GM21825 (cell line): ENCODE data around the gene OSGIN1.

Source experiments
- ATAC-seq: cut with Tn5 transposase; IDR thresholded peaks from one replicate; pipeline ENCODE4 v1.9.1; 2021; ENCODE audit warnings: mild to moderate bottlenecking, moderate library complexity; ENCODE audit not compliant: unreplicated experiment

OSGIN1 gene, protein sequence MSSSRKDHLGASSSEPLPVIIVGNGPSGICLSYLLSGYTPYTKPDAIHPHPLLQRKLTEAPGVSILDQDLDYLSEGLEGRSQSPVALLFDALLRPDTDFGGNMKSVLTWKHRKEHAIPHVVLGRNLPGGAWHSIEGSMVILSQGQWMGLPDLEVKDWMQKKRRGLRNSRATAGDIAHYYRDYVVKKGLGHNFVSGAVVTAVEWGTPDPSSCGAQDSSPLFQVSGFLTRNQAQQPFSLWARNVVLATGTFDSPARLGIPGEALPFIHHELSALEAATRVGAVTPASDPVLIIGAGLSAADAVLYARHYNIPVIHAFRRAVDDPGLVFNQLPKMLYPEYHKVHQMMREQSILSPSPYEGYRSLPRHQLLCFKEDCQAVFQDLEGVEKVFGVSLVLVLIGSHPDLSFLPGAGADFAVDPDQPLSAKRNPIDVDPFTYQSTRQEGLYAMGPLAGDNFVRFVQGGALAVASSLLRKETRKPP

DNA sequence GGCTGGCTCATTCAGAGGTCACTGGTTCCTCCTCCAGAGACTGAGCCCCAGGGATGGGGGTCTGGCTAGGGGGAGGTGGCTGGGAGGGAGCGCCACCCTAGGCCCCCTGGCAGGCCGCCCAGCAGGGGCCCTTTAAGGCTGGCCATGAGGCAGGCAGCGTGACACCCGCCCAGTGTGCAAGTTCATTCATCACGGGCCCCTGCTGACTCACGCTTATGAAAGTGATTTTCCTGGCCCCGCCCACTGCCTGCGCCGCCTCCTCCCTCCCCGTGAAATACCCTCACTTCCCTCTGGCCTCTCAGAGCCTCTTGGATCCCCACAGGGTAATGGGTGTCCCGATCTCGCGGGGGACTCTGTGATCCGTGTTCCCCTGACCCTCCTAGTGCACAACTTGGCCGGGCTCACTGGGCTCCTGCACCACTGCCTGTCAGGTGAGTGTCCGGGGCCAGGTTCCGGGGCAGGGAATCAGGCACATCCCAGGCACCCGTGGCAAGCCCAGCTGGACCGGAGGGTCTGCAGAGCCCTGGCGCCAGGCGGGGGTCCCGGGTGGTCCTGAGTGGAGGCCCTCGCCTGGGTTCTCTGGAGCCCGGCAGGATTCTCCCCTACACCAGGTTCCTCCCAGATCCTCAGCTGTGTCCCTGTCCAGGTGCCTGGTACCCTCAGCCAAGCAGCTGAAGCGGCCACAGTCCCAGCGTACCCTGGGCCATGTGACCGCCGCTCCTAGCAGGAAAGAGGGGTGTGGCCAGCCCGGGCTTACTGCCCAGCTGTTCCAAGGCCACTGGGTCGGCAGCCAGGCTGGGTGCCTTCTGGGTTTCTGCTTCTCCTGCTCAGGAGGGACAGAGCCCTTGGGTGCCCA, at the start of gene OSGIN1:
Gene OSGIN1 (plus strand): TSS at position 301 of the 856 bp plus-strand sequence. CDS start 4,432 bp downstream, outside the sequence.
- peak; percentile 88 for ATAC-seq

GRCh38 chr16:83903751-83904150, 49.3 kb upstream of the OSGIN1 start:
- ATAC-seq, result no peak

GRCh38 chr16:83906683-83907082, 46.4 kb upstream of the OSGIN1 start:
- ATAC-seq, result no peak

DNA sequence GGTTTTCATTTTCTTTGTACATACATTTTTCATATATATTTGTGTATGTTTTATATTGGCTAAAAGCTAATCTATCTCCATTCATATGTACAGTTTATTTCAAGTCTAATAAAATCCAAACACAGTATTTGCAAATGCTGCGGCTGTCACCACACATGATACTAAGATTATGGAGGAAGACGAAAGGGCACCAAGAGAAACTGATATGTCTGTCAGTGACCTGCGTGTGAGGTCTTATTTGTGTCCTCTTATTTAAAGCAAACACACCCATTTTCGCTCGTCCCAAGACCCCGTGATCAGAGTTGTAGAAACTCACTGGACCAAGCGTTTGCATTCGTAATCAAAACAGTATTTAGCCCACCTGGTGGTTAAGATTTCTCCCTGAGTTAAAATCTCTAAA, 45.9 kb upstream of the OSGIN1 start:
- ATAC-seq, result no peak

- ATAC-seq, result no peak
These were observed 45.3 kb upstream of the OSGIN1 start for GRCh38 chr16:83907631-83908250.

GRCh38 chr16:83908798-83909197, 44.2 kb upstream of the OSGIN1 start:
- ATAC-seq, result no peak

DNA sequence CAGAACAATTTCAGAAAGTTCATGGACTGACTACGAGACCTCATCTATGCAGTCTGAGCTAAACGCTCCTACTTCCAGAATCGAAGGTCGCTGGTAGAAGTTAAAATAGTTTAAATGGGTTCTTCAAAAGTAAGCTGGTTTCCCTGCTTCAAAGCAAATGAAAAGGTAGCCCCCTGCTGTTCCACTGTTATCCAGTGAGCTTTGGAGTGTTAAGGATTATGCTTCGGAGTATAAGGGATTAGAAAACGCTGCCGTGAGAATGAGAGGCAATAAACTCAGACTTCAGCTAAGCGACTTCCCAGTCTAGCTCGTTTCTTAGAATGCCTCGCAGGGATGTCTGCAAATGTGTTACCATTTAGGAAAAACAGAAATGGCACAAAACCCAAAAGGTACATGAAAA, 41.8 kb upstream of the OSGIN1 start:
- no peak for ATAC-seq

GRCh38 chr16:83912519-83913244, 40.4 kb upstream of the OSGIN1 start:
- no peak for ATAC-seq

- ATAC-seq, result no peak
These were observed 39.8 kb upstream of the OSGIN1 start for GRCh38 chr16:83913245-83913633.

GRCh38 chr16:83914091-83914710, 38.8 kb upstream of the OSGIN1 start:
- ATAC-seq, result no peak

DNA sequence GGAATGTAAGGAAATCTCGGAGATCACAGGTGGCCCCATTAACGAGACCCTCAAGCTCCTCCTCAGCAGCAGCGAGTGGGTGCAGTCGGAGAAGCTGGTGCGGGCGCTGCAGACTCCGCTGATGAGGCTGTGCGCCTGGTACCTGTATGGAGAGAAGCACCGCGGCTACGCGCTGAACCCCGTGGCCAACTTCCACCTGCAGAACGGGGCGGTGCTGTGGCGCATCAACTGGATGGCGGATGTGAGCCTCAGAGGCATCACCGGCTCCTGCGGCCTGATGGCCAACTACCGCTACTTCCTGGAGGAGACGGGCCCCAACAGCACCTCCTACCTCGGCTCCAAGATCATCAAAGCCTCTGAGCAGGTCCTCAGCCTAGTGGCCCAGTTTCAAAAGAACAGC, 38.0 kb upstream of the OSGIN1 start:
- no peak for ATAC-seq

DNA sequence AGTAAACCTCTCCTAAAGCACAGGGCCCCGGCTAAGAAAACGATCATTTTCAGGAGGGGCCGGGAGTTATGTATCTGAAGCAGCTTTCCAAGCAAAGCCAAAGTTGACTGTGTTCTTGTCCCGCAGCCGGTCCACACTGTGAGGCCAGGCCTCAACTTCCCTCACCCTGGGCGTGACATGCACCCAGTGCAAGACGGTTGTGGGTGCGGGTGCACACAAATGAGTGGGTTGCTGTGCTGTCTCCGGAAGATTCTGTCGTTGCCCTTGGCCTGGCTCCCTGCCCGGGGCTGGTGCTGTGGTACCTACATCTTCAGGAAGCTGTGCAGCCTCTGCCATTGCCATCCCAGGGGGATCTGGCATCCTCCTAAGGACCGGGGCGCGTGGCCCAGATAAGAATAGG, 37.5 kb upstream of the OSGIN1 start:
- no peak for ATAC-seq

DNA sequence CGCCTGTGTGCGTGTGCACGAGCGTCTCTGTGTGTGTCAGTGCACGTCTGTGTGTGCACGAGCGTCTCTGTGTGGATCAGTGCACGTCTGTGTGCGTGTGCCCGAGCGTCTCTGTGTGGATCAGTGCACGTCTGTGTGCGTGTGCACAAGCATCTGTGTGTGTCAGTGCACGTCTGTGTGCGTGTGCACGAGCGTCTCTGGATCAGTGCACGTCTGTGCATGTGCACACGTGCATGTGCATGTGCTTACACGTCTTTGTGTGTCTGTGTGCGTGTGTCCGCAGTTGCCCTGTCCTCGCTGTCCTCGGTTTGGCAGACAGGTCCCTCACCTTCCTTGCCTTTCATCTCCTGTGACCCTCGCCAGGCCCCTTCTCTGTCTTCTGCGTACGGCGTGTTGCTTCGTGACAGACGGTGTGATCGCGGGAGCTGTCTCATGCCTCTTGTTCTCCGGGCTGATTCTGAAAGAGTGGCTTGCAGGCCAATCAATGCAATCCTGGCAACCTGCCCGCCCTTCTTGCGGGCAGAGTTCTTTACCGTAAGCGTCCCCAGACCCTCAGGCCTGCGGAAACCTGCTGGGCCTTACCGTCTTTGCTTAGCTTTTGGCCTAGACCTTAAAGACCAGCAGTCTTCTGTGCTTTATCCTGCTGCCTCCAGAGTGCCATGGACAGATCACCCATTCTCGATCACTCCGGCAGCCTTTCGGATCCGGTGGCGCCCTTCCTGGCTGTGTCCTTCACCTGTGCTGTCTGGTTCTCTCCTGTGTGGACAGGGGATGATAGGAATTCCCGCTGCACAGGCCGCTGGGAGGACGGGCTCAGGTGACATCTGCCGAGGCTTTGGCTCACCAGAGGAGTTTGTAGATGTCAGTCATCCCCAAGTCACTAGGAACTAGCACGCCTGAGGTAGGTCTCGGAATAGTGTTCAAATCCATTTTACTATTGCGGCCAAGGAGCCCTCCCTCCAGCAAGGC, 35.6 kb upstream of the OSGIN1 start:
- ATAC-seq, result no peak

DNA sequence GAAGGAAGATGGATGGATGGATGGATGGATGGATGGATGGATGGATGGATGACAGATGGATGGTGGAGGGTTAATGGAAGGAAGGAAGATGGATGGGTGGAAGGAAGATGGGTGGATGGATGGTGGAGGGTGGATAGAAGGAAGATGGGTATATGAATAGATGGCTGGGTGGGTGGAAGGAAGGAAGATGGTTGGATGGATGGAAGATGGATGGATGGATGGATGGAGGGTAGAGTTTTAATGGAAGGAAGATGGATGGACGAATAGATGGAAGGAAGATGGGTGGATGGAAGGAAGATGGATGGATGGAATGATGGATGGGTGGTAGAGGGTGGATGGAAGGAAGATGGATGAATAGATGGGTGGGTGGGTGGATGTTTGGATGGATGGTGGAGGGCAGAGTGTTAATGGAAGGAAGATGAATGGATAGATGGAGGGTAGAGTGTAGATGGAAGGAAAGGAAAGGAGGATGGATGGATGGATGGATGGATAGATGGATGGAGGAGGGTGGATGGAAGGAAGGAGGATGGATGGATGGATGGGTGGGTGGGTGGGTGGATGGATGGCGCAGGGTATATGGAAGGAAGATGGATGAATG, 32.0 kb upstream of the OSGIN1 start:
- ATAC-seq, result no peak

DNA sequence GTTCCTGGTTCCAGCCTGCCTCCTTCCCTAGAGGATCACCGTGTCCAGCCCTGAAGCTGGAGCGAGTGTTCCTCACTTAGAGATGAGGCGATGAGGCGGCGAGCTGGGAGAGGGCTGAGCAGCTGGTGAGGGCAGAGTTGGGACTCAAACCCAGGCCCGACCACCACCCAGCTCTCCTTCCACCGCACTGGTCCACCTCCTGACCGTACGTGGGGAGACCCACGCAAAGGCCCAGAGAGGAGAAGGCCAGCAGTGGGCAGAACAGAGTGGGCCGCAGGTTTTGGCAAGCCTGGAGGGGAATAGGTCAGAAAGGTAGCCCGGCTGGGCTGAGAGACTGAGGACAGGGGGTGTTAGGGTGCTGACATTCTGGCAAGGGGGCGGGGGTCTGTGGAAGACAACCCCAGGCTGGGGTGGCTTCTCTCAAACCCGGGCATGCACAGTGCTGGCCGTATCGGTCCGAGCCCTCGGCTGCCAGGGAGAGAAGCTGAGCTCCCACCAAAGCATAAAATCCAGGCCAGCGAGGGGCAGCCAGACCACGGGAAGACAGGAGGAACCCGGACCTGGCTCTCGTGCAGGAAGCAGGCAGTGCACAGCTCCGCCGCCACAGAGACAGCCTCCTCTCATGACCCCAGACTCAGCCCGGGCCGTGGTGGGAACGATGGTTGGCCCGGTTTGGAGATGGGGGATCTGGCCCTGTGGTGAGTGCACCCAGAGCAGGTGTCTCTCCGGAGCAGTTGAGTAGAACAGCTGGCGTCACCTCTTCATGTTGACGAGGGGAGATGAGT, 29.3 kb upstream of the OSGIN1 start:
- no peak for ATAC-seq

DNA sequence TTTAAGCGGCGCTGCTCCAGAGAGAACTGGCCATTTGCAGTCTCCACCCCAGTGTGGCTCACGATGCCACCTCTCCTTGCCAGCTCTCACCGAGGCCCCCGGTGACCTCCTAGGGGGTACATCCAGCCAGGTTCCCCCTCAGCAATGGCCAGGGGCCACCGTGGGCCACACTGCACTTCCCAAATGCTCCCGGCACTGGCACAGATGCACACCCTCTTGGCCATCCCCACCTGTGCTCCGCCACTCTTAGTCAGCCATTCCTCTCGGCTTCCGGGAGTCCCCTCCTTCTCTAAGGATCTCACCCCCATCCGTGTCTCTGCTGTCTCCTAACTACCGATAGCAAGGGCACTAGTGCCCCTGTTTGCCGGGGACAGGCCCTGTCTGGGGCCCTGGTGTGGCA, 28.4 kb upstream of the OSGIN1 start:
- no peak for ATAC-seq

- ATAC-seq, result no peak
These were observed 27.7 kb upstream of the OSGIN1 start for GRCh38 chr16:83925095-83925905.
